H1 (cell line): ENCODE data around the gene PTTG1IP.

Experiments used
- CTCF ChIP-seq, 3 experiments: IDR thresholded peaks; 1 replicate in 2 of 3; 2 replicates in 1 of 3; pipeline versions ENCODE4 v1.5.1 to v1.6.1; 2011; ENCODE audit warnings: low read length in 3 of 3, mild to moderate bottlenecking in 3 of 3, inconsistent platforms in 2 of 3, low read depth in 1 of 3, moderate library complexity in 1 of 3; ENCODE audit not compliant: insufficient read depth in 1 of 3; ENCODE audit errors: control extremely low read depth in 1 of 3
- EP300 ChIP-seq, 2 experiments: IDR thresholded peaks; 1 replicate in 1 of 2; 2 replicates in 1 of 2; pipeline ENCODE4 v1.6.1; 2011 to 2012; ENCODE audit warnings: low read depth in 2 of 2, low read length in 2 of 2, mild to moderate bottlenecking in 2 of 2, borderline replicate concordance in 1 of 2, inconsistent platforms in 1 of 2, moderate library complexity in 1 of 2
- EZH2 ChIP-seq: fragments of 200-600 bp; sonication (generic); IDR thresholded peaks from 2 replicates; pipeline ENCODE4 v1.7.1; 2012; ENCODE audit warnings: low read depth, mild to moderate bottlenecking, moderate library complexity, low read length, inconsistent platforms; ENCODE audit not compliant: severe bottlenecking
- GABPA ChIP-seq: IDR thresholded peaks from 2 replicates; pipeline ENCODE4 v1.6.1; 2011; ENCODE audit warnings: mild to moderate bottlenecking, low read length, moderate library complexity, borderline replicate concordance; ENCODE audit not compliant: insufficient read depth
- GTF2F1 ChIP-seq: IDR thresholded peaks from 2 replicates; pipeline ENCODE4 v1.6.1; 2012; ENCODE audit warnings: low read depth, low read length, improper control_type of control experiment, borderline replicate concordance
- MAX ChIP-seq: IDR thresholded peaks from 2 replicates; pipeline ENCODE4 v1.6.1; 2012; ENCODE audit warnings: inconsistent platforms
- POLR2AphosphoS5 ChIP-seq: IDR thresholded peaks from 2 replicates; pipeline ENCODE4 v1.6.1; 2011; ENCODE audit warnings: low read depth, low read length
- RAD21 ChIP-seq, 2 experiments: IDR thresholded peaks in 1 of 2; conservative IDR thresholded peaks in 1 of 2; 2 replicates each; pipeline ENCODE4 v1.6.1; 2011; ENCODE audit warnings: low read depth in 2 of 2, low read length in 2 of 2, improper control_type of control experiment in 1 of 2, inconsistent platforms in 1 of 2, mild to moderate bottlenecking in 1 of 2, moderate library complexity in 1 of 2
- SIRT6 ChIP-seq: IDR thresholded peaks from one replicate; pipeline ENCODE4 v1.7.1; 2012; ENCODE audit warnings: low read length, inconsistent platforms
- YY1 ChIP-seq: IDR thresholded peaks from 2 replicates; pipeline ENCODE4 v1.6.1; 2011; ENCODE audit warnings: low read depth, mild to moderate bottlenecking, low read length
- ZNF274 ChIP-seq: IDR thresholded peaks from 2 replicates; pipeline ENCODE4 v1.7.0; 2012; ENCODE audit warnings: low read length, borderline replicate concordance; ENCODE audit errors: extremely low read depth
- TF ChIP-seq, protein P1 (sequence below): fragments of 300-600 bp; sonication (generic); IDR thresholded peaks from 2 replicates; pipeline ENCODE4 v1.7.1; 2012; ENCODE audit warnings: low read length, moderate library complexity, mild to moderate bottlenecking, inconsistent platforms; ENCODE audit not compliant: insufficient replicate concordance

- TF ChIP-seq EP300 (IDR thresholded peaks at IDR 0.05; ENCODE audit: borderline replicate concordance in 1 of 2, low read depth in 2 of 2, low read length in 2 of 2) (no peak), SIRT6 (no peak), CTCF (IDR thresholded peaks at IDR 0.05; ENCODE audit: control extremely low read depth in 1 of 3, insufficient read depth in 1 of 3, low read depth in 1 of 3, low read length in 3 of 3) (no peak), GTF2F1 (no peak), MAX (no peak), EZH2 (no peak), RAD21 (IDR thresholded peaks at IDR 0.05 in 1 of 2, conservative IDR thresholded peaks at IDR 0.05 in 1 of 2; ENCODE audit: low read depth in 2 of 2, low read length in 2 of 2) (no peak), ZNF274 (no peak), POLR2AphosphoS5 (no peak), YY1 (no peak), GABPA (no peak)
- TF ChIP-seq, protein P1, sequence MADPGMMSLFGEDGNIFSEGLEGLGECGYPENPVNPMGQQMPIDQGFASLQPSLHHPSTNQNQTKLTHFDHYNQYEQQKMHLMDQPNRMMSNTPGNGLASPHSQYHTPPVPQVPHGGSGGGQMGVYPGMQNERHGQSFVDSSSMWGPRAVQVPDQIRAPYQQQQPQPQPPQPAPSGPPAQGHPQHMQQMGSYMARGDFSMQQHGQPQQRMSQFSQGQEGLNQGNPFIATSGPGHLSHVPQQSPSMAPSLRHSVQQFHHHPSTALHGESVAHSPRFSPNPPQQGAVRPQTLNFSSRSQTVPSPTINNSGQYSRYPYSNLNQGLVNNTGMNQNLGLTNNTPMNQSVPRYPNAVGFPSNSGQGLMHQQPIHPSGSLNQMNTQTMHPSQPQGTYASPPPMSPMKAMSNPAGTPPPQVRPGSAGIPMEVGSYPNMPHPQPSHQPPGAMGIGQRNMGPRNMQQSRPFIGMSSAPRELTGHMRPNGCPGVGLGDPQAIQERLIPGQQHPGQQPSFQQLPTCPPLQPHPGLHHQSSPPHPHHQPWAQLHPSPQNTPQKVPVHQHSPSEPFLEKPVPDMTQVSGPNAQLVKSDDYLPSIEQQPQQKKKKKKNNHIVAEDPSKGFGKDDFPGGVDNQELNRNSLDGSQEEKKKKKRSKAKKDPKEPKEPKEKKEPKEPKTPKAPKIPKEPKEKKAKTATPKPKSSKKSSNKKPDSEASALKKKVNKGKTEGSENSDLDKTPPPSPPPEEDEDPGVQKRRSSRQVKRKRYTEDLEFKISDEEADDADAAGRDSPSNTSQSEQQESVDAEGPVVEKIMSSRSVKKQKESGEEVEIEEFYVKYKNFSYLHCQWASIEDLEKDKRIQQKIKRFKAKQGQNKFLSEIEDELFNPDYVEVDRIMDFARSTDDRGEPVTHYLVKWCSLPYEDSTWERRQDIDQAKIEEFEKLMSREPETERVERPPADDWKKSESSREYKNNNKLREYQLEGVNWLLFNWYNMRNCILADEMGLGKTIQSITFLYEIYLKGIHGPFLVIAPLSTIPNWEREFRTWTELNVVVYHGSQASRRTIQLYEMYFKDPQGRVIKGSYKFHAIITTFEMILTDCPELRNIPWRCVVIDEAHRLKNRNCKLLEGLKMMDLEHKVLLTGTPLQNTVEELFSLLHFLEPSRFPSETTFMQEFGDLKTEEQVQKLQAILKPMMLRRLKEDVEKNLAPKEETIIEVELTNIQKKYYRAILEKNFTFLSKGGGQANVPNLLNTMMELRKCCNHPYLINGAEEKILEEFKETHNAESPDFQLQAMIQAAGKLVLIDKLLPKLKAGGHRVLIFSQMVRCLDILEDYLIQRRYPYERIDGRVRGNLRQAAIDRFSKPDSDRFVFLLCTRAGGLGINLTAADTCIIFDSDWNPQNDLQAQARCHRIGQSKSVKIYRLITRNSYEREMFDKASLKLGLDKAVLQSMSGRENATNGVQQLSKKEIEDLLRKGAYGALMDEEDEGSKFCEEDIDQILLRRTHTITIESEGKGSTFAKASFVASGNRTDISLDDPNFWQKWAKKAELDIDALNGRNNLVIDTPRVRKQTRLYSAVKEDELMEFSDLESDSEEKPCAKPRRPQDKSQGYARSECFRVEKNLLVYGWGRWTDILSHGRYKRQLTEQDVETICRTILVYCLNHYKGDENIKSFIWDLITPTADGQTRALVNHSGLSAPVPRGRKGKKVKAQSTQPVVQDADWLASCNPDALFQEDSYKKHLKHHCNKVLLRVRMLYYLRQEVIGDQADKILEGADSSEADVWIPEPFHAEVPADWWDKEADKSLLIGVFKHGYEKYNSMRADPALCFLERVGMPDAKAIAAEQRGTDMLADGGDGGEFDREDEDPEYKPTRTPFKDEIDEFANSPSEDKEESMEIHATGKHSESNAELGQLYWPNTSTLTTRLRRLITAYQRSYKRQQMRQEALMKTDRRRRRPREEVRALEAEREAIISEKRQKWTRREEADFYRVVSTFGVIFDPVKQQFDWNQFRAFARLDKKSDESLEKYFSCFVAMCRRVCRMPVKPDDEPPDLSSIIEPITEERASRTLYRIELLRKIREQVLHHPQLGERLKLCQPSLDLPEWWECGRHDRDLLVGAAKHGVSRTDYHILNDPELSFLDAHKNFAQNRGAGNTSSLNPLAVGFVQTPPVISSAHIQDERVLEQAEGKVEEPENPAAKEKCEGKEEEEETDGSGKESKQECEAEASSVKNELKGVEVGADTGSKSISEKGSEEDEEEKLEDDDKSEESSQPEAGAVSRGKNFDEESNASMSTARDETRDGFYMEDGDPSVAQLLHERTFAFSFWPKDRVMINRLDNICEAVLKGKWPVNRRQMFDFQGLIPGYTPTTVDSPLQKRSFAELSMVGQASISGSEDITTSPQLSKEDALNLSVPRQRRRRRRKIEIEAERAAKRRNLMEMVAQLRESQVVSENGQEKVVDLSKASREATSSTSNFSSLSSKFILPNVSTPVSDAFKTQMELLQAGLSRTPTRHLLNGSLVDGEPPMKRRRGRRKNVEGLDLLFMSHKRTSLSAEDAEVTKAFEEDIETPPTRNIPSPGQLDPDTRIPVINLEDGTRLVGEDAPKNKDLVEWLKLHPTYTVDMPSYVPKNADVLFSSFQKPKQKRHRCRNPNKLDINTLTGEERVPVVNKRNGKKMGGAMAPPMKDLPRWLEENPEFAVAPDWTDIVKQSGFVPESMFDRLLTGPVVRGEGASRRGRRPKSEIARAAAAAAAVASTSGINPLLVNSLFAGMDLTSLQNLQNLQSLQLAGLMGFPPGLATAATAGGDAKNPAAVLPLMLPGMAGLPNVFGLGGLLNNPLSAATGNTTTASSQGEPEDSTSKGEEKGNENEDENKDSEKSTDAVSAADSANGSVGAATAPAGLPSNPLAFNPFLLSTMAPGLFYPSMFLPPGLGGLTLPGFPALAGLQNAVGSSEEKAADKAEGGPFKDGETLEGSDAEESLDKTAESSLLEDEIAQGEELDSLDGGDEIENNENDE = no peak
These were observed 13.8 kb upstream of the PTTG1IP start for GRCh38 chr21:44887126-44887806.
